Astrocyte of the hippocampus (primary cell): ENCODE results near the gene KSR1.
"Not testable (repeated sequence)": the region's sequence is repeated elsewhere in the genome, so short reads cannot be mapped to it uniquely, and the experiment has no call there.

Experiments
- DNase-seq: peaks from one replicate; pipeline ENCODE4 v3.0.0; 2011; ENCODE audit warnings: low read depth, low spot score

The KSR1 gene

GRCh38 chr17:27493088-27493487 lies 36.8 kb downstream of the KSR1 start:
- DNase-seq: no peak

GRCh38 chr17:27494192-27495091 lies 38.2 kb downstream of the KSR1 start:
- DNase-seq: peak; percentile 70

DNA sequence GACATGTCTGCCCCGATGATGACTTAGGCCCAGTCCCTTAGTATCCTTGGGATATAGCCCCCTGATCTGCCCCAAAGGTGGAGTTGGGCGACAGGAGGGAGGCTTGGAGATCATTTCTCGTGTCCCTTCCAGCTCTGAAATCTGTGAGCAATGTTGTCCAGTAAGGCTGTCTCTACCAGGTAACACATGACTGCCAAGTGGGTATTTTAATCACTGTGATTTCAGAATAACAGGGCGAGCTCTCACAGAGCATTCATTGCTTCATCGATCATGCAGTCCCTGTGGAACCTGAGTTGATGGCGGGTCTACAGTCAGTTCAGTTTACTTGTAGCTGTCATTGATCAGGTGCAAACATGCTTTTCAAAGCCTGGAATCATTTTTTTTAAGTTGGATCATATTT lies 39.2 kb downstream of the KSR1 start:
- no peak for DNase-seq

- no peak for DNase-seq
Measured at GRCh38 chr17:27496005-27496404, 39.8 kb downstream of the KSR1 start.

- DNase-seq: no peak
Measured at GRCh38 chr17:27496437-27496943, 40.2 kb downstream of the KSR1 start.

GRCh38 chr17:27496971-27497370 lies 40.7 kb downstream of the KSR1 start:
- no peak for DNase-seq

DNA sequence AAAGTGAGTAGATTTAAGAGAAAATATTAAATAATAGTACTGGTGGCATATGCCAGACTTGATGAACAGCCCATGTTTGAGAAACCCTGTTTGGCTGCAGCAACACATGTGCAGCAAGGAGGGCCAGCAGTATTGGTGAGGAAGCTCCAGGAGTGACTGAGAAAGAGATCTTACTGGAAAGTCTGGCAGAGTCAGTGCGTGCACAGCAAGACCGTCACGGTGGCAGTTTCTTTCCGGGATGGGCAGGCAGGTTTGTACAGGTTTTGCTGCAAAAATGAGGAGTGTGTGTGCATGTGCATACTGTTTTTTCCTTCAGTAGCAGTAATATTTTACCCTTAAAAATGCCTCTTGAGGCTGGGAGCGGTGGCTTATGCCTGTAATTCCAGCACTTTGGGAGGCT lies 41.4 kb downstream of the KSR1 start:
- DNase-seq: no peak

- DNase-seq: no peak
Measured at GRCh38 chr17:27498615-27499309, 42.5 kb downstream of the KSR1 start.

- DNase-seq: no peak
Measured at GRCh38 chr17:27499451-27500265, 43.4 kb downstream of the KSR1 start.

DNA sequence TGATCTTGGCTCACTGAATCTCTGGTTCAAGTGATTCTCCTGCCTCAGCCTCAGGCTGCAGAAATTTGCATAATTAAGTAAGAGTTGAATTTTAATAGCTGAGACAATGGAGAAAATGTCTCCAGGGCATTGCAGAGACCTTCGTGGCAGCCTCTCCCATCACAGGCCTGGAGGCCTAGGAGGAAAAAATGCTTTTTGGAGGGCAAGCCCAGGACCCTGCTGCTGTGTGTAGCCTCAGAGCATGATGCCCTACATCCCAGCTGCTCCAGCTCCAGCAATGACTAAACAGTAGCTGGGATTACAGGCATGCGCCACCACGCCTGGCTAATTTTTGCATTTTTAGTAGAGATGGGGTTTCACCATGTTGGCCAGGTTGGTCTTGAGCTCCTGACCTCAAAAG lies 45.1 kb downstream of the KSR1 start:
- DNase-seq: not testable (repeated sequence)

DNA sequence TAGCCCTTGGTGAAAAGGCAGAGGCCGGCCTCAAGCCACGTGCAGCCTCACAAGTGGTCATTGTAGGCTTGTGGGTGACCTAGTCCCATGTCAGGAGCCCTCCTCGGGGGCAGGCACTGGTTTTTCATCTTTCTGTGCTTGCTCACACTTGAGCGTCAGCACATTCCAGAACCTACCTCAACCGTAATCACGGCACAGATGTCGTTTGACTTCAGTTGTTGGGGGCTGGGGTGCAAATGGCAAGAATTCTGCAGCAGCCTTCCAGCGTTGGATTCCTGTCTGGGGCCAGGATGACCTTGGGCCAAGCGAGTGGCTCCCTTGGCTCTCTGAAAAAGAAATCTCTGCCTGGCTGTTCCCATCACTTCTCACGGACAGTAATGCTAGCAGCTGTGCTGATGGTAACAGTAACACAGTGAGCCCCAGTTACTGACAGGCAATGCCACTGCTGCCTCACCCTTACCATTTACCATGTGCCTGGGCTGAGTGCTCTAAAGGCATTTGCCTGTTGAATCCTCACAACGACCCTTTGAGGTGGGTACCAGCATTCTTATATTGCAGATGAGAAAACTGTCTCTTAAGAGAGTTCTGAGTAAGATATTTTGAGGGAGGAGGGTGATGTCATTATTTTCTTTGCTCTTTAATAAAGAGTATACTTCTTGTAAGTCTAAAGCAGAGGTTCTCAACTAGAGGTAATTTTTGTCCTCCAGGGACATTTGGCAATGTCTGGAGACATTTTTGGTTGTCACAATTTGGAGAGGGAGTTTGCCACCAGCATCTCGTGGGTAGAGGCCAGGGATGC lies 46.5 kb downstream of the KSR1 start:
- DNase-seq: peak; percentile 73

DNA sequence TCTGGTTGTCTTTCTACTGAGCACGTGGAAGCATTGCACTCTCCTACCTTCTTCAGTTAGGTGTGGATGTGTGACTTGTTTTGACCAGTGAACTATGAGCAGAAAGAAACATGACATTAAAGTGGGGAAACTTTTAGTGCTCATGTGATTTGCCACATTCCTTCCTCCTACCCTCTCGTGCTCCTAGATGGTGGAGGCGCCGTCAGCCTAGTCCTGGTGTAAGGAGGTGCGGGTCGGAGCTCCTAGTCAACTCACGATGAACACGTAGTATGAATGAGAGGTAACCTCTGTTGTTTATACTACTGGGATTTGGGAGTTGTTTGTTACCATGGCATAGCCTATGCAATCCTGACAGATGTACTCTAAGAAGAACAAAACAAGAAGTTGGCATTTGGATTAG lies 47.4 kb downstream of the KSR1 start:
- DNase-seq: no peak

GRCh38 chr17:27504188-27504995 lies 48.1 kb downstream of the KSR1 start:
- DNase-seq: no peak

GRCh38 chr17:27506348-27507218 lies 50.3 kb downstream of the KSR1 start:
- peak; percentile 68 for DNase-seq

GRCh38 chr17:27511168-27511883 lies 55.1 kb downstream of the KSR1 start:
- DNase-seq: no peak

- DNase-seq: no peak
Measured at GRCh38 chr17:27512031-27512430, 55.8 kb downstream of the KSR1 start.

DNA sequence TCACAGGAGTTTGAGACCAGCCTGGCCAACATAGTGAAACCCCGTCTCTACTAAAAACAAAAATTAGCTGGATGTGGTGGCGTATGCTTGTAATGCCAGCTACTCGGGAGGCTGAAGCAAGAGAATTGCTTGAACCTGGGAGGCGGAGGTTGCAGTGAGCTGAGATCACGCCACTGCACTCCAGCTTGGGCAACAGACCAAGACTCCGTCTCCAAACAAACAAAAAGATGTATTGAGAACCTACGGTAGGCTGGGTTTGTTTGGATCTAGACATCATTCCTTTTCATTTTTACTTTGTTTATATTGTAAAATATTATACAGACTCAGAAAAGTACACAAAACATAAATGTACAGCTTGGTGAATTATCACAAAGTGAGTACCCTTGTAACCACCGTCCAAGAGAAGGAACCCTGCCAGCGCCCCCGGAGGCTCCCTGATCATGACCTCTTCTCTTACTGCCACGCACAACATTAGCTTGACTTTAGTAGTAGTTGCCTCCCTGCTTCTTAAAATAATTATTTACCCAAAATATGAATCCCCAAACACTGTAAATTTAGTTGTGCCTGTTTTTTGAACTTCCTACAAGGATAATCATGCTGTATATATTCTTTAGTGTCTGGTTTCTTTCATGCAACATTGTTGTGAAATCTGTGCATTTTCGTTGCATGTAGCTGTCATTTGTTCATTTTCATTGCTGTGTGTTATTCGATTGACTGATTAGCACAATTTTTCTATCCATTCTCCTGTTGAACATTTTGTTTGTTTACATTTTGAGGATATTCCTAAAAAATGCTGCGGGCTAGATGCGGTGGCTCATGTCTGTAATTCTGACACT lies 56.5 kb downstream of the KSR1 start:
- no peak for DNase-seq

GRCh38 chr17:27513849-27514248 lies 57.6 kb downstream of the KSR1 start:
- DNase-seq: peak; percentile 74
